Stimulated activated CD4-positive, alpha-beta T cell treated with anti-CD3 and anti-CD28 coated beads, Interleukin-1b, Interleukin-23, amount 100 ng/mL, for 4 hours (primary cell): ENCODE data around the gene FOXK2.

Source experiments
- DNase-seq, 2 donors: peaks; one replicate each; pipeline ENCODE4 v3.0.0-alpha.2; 2020; ENCODE audit warnings: low read depth in 2 of 2

FOXK2 gene

DNA sequence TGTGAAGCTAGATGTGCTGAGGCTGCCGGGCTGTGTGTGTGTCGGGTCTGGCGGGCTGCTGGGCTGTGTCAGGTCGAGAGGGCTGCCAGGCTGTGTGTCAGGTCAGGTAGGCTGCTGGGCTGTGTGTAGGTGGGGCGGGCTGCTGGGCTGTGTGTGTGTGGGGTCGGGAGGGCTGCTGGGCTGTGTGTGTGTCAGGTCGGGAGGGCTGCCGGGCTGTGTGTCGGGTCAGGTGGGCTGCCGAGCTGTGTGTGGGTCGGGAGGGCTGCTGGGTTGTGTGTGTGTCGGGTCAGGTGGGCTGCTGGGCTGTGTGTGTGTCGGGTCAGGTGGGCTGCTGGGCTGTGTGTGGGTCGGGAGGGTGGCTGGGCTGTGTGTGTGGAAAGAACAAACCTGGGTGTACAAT lies 120.1 kb downstream of the FOXK2 start:
- DNase-seq: no peak

DNA sequence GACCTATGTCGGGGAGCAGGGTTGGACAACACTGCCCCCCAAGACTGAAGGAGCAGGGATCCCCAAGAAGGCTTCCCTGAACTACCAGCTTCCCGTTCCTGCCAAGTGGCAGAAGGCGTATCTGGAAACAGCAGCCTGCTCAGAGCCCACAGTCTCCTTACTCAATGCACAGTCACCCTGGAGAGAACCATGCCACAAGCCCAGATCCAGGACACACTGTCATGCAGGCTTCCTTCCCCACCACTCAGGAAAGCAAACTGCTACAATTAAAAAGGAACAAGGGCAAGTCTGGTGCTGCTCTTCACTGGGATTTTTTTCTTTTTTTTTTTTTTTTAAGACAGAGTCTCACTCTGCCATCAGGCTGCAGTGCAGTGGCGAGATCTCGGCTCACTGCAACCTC lies 120.5 kb downstream of the FOXK2 start:
- no peak for DNase-seq

DNA sequence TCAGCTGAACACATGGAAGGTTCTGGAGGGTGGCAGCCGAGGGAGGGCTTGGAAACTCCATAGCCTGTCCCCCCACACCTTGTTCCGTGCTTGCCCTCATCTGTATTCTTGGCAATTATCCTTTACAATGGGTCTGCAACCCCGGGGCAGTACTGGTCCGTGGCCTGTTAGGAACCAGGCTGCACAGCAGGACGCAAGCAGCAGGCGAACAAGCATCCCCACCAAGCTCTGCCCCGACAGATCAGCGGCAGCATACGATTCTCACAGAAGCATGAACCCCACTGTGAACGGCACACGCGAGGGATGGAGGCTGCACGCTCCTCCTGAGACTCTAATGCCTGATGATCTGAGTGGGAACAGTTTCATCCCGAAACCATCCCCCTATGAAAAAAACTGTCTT lies 122.5 kb downstream of the FOXK2 start:
- no peak for DNase-seq

DNA sequence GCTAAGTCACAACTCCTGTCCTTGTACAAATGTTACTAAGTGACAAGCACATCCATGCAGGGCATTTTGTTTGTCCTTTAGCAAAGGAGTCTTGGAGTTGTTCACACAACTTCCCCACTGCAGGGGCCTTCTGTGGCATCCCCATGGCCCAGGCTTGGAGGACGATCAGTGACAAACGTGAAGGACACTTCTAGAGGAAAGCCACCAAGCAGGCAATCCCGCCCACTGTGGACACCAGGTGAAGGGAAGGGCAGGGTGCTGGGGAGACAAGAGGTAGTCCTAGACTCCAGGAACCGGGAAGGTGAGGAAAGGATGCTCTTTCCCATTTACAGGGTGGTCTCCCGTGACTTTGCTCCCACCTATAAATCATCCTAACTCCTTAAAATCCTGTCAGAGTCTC lies 124.6 kb downstream of the FOXK2 start:
- no peak for DNase-seq

DNA sequence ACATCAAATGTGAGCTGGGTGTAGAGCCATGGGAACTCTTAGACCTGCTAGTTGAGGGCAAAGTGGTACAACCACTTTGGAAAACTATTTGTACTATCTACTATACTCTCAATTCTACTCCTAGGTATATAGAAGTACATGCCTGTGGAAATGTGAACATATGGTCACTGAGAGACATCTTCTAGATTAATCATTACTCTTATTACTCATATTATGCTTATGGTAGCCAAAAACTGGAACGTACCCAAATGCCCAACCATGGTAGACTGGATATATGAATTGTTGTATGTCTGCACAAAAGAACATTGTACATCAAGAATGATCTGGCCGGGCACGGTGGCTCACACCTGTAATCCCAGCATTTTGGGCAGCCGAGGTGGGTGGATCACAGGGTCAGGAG lies 126.0 kb downstream of the FOXK2 start:
- DNase-seq: no peak

DNA sequence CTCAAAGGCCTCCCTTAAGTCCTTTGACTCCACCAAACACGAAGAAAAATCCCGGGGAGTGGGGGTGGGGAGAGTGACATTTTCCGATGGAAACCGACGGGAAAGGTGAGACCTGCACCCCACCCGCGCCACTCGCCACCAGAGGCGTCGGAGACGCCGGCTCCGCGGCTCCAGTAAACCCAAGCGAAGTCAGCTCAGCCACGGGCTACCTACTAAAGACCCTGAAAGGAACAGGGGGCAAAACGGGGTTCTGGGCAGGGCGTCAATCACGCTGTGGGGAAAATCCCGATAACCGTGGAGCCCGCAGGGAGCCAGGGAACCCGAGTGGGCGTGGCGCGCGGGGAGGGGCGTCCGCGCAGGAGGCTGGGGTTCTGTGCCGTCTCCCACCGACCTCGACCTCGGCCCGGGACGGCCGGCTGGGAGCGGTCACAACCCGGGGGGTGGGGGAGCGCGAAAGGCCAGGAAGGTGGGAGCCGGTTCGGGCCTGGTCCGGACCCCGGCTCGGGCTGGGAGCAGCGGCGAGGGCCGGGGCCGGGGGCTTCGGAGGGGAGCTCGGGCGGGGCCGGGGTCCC lies 128.1 kb downstream of the FOXK2 start:
- peak; percentile 23 to 48 for DNase-seq

DNA sequence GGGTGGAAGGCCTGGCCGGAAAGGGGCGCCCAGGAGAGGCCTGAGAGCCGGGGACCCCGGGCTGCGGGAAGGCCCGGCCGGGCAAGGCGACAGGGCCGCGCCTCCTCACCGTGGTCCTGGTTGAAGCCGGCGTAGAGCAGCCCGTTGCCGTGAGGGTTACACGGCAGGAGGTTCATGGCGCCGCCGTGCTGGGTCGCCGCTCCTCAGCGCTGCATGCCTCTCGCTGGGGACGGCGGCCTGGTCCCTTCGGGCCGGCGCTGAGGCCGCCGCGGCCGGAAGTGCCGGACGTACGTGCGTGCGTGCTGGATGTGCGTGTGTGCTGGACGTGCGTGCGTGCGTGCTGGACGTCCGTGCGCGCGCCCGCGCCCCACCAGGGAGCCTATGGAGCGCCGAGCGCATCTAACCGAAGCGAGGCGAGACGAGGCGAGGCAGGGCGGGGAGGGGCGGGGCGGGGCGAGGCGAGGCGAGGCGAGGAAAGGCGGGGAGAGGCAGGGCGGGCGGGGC lies 128.7 kb downstream of the FOXK2 start, which contains the start of gene WDR45B:
WDR45B (minus strand) TSS at position 280 of the 504 bp plus-strand sequence; CDS start at position 176, 104 bp downstream.
- DNase-seq: peak; percentile 71 to 85

DNA sequence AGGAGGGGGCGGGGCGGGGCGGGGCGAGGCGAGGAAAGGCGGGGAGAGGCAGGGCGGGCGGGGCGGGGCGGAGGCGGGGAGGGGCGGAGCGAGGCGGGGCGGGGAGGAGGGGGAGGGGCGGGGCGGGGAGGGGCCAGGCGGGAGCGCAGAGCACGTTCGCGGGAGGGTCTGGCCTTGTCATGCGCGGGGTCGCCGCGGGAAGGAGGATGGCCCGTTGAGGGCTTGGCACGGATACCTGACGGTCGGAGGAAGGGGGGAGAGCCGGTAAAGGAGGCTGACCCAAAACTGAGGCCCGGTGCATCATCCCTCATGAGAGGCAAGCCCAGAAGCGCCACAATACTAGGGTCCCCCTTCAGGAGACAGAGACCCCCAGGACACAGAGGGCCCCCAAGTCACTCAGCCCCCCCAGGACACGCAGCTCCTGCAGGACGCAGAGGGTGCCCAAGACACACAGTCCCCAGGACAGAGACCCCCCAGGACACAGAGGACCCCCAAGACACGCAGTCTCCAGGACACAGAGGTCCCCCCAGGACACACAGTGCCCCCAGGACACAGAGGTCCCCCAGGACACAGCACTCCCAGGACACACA lies 129.3 kb downstream of the FOXK2 start:
- DNase-seq: no peak

DNA sequence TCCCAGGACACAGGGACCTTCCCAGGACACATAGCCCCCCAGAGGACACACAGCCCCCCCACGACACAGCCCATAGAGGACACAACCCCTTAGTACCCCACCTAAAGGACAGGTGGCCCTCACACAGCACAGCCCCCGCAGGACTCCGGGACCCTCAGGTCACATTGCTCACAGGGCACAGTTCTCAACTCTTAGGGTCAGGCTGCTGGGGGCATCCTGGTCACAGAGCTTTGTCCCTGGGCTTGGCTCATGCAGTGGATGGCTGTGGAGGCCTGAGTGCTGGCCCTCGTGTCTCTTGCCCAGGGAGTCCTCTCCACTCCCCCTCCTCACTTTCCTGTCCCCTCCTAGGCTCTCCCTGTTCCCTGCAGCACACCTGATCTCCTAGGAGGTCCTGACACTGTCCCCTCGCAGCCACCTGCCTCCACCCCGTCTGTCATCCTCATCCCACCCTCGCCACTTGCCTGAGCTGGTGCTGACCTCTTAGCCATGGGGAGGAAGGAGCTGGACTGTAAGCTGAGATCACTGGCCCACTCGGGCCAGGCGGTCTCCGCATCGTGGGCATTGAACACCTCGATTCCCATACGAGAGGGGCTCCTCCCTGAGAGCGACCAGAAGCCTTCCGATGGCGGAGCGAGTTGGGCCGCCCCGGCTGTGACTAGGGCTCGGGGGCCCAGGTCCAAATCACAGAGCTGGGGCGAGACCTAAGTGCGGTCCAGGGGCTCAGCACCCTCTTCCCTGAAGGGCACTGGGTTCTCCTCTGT lies 130.1 kb downstream of the FOXK2 start:
- DNase-seq: no peak

DNA sequence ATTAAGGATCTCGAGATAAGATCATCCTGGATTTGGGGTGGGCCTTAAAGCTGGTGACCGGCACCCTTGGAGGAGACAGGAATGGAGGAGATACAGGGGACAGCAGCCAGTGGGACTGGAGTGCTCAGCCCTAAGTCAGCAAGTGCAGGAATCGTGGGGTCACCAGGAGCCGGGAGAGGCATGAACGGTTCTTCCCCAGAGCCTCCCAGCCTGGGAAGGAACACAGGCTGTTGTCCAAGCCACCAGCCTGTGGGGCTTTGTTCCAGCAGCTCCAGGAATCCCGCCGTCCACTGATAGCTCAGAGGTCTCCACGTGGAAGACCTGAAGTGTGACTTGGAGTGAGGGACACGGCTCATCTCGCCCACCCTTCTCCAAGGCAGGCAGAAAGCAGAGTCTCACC lies 131.2 kb downstream of the FOXK2 start:
- DNase-seq: no peak

DNA sequence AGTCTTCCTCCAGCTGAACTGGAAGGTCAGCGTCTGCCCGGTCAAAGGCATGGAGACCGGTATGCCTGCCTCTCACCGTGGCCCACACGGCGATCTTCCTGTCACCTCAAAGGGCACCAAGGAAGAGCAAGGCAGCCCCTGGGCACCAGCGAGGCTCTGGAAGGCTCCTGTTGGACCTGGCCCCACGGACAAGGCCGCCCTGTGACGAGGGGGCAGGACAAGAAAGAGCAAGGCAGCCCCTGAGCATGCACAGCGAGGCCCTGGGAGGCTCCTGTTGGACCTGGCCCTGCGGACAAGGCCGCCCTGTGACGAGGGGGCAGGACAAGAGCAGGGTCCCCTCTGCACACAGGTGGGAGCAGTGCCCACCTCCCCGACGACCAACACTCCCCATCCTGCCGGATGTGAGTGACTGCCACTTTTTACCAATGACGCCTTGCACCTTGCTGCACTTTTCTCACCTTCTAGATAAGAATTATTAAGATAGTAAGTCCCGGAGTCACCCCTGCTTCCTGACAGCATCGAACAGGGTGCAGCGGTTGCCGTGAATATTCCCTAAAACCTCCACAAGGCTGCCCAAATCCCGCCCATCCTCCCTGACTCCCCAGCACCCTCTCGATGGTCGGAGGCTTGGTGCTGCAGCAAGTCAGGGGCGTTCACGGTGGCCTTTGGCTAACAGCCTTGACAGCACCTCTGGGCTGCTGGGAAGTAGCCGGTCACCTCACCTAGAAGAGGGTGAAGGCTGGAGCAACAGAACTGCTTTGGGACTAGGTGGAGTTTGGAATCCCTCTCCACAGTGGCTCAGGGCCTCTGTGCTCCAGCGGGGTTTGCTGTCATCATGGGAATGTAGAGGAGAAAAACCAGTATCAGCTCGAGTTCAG lies 134.4 kb downstream of the FOXK2 start:
- no peak for DNase-seq
